HL-60 (cell line): ENCODE data around the gene ATP6V1C2.

ENCODE experiments used
- GABPA ChIP-seq: IDR thresholded peaks from 2 replicates; pipeline ENCODE4 v1.6.1; 2012; ENCODE audit warnings: low read depth
- POLR2AphosphoS5 ChIP-seq: IDR thresholded peaks from 2 replicates; pipeline ENCODE4 v1.6.1; 2012; ENCODE audit warnings: low read depth
- SPI1 ChIP-seq: IDR thresholded peaks from 2 replicates; pipeline ENCODE4 v1.6.1; 2012; ENCODE audit warnings: low read depth, mild to moderate bottlenecking, borderline replicate concordance
- TF ChIP-seq, protein P1 (sequence below): IDR thresholded peaks from one replicate; pipeline ENCODE4 v1.5.1; 2011; ENCODE audit warnings: low read length, control low read depth, inconsistent platforms; ENCODE audit not compliant: insufficient read depth
- TF ChIP-seq, protein P2 (sequence below): IDR thresholded peaks from 2 replicates; pipeline ENCODE4 v1.6.1; 2012; ENCODE audit warnings: low read depth; ENCODE audit not compliant: insufficient replicate concordance

DNA sequence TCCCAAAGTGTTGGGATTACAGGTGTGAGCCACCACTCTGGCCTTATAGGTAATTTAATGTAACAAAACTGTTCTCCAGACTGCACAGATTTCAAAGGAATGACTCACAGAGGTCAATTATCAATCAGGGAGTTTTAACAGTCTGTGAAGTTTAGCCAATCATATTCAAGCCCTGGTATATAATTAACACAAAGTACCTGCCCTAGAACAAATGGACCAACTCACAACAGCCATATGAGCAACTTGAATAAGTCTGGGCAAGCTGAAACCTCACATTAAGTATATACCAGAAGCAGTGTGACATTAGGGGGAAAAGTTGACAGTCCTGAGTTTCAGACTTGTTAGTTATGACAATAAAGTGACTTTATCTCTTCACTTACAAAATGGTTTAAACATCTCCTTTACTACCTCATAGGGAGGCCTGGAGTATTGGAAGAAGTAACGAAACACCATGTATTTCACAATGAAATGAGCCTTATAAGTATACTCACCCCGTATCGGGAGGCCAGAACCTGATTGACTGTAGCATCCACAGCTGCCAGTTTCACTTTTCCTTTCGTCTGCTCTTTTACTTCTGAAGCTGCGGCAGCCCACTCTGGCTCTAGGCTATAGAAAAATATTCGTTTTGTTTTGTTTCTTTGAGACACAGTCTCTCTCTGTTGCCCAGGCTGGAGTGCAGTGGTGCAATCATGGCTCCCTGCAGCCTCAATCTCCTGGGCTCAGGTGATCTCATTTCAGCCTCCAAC lies 69.0 kb downstream of the ATP6V1C2 start:
- TF ChIP-seq, protein P1, sequence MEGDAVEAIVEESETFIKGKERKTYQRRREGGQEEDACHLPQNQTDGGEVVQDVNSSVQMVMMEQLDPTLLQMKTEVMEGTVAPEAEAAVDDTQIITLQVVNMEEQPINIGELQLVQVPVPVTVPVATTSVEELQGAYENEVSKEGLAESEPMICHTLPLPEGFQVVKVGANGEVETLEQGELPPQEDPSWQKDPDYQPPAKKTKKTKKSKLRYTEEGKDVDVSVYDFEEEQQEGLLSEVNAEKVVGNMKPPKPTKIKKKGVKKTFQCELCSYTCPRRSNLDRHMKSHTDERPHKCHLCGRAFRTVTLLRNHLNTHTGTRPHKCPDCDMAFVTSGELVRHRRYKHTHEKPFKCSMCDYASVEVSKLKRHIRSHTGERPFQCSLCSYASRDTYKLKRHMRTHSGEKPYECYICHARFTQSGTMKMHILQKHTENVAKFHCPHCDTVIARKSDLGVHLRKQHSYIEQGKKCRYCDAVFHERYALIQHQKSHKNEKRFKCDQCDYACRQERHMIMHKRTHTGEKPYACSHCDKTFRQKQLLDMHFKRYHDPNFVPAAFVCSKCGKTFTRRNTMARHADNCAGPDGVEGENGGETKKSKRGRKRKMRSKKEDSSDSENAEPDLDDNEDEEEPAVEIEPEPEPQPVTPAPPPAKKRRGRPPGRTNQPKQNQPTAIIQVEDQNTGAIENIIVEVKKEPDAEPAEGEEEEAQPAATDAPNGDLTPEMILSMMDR = no peak
- TF ChIP-seq, protein P2, sequence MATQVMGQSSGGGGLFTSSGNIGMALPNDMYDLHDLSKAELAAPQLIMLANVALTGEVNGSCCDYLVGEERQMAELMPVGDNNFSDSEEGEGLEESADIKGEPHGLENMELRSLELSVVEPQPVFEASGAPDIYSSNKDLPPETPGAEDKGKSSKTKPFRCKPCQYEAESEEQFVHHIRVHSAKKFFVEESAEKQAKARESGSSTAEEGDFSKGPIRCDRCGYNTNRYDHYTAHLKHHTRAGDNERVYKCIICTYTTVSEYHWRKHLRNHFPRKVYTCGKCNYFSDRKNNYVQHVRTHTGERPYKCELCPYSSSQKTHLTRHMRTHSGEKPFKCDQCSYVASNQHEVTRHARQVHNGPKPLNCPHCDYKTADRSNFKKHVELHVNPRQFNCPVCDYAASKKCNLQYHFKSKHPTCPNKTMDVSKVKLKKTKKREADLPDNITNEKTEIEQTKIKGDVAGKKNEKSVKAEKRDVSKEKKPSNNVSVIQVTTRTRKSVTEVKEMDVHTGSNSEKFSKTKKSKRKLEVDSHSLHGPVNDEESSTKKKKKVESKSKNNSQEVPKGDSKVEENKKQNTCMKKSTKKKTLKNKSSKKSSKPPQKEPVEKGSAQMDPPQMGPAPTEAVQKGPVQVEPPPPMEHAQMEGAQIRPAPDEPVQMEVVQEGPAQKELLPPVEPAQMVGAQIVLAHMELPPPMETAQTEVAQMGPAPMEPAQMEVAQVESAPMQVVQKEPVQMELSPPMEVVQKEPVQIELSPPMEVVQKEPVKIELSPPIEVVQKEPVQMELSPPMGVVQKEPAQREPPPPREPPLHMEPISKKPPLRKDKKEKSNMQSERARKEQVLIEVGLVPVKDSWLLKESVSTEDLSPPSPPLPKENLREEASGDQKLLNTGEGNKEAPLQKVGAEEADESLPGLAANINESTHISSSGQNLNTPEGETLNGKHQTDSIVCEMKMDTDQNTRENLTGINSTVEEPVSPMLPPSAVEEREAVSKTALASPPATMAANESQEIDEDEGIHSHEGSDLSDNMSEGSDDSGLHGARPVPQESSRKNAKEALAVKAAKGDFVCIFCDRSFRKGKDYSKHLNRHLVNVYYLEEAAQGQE = no peak
- TF ChIP-seq POLR2AphosphoS5 (no peak), GABPA (no peak), SPI1 (no peak)
